GM21423 (cell line): ENCODE results near the gene ADAMTSL2.

Experiments used
- ATAC-seq: cut with Tn5 transposase; IDR thresholded peaks from one replicate; pipeline ENCODE4 v1.9.1; 2021; ENCODE audit warnings: mild to moderate bottlenecking, moderate library complexity; ENCODE audit not compliant: unreplicated experiment

Gene ADAMTSL2

DNA sequence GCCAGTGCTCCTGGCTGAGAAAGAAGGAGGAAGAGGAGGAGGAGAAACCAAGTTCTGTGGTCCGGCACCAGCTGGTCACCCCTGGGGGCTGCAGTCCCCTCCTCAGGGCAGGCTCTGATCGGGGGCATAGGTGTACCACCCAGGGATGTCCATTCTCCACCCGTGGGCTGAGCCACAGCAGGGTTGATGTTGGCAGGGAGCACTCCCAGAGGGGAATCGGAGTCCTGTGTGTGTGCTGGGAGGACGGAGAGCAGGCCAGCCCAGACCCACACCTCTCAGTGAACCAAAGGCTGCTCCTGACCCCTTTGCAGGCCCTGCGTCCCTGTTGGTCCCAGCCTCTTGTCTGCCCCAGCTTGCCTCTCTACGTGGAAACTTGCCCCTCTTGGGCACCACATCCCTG lies 4.6 kb upstream of the ADAMTSL2 start:
- ATAC-seq: no peak

DNA sequence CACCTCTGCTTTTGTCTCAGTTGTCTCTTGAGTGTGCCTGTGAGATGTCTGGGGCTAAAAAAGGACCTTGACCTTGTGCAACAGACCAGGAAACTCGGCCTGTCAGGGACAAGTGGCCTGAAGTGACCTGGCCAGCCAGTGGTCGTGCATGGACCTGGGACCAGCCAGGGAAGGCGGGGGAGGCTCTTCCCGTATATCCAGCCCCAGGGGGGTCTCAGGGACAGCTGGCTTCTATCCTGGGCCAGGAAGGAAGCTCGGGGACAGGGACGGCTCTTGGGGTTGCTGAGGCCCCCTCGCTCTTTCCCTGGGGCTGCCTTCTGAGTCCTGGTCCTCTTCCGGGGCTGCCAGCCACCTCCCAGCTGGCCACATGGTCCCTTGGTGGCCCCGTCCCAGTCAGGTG lies 3.2 kb upstream of the ADAMTSL2 start:
- ATAC-seq: no peak

DNA sequence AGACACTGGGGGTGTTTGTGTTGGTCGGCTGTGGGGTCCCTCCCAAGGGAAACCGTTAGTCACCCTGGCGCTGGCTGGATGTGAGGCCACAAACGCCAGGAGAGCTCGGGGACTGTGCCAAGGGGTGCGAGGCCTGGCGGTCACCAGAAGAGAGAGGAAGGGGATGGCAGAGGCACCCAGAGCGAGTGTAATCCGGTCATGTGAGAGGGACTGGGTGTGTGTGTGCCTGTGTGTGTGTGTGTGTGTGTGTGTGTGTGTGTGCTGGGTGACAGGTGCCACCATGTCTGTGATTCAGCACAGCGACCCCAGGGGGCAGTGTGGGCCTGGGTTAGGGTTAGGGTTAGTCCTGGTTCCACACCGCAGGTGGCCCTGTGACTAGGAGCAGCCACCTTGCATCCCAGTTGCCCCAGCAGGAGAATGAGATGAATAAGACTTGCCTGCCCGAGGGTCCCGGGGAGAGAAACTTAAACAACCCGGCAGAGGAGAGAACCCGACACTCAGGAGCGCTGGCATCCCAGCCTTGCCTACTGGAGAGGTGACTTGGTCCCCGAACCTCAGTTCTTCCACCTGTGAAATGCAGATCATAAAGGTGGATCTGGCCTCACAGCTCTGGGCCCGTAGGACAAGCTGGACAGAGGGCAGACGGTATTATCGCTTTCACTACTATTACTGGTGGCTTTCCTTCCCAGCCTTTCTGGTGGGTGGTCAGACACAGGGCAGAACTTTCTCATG lies 1.4 kb upstream of the ADAMTSL2 start:
- no peak for ATAC-seq

DNA sequence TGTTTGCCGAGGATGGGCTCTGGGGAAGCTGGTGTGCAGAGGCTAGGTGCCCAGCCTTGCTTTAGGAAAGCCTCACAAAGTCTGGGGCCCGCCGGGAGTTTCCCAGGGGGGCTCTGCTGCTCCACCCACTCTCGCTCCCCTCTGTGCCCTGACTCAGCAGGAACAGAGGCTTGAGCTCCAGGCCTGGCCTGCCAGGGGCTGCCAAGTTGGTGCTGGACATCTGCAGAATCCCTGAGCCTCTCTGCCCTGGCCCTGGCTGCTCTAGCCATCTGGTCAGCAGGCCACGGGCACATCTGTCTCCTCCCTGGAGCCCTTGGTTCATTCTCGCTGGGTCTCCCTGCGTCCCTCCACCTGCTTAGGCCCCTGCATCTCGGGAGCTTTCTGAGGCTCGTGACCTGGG lies 647 bp upstream of the ADAMTSL2 start:
- ATAC-seq: no peak

DNA sequence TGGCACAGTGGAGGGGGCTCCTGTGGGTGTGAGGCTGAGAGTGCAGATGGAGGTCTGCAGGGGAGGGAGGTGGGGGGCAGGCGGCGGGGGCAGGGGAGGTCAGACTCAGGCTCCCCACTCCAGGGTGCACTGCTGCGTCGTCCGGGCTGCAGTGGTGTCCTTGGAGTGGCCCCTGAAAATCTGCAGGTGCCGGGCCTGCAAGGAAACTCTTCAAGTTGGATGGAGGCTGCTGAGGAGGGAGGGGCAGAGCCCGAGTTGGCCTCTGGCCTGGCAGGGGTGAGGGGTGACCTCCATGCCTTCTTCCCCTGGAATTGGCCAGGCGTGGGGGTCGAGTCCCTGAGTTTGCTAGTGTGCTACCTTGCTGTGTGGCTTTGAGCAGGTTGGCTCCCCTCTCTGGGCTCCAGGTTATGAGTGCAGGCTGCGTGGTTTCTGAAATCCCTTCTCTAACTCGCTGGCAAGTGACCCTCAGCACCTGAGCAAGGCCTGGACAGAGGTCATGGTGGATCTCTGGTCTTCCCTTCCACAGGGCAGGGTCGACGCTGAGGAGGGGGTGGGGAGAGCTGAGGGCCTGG lies 888 bp downstream of the ADAMTSL2 start:
- no peak for ATAC-seq

DNA sequence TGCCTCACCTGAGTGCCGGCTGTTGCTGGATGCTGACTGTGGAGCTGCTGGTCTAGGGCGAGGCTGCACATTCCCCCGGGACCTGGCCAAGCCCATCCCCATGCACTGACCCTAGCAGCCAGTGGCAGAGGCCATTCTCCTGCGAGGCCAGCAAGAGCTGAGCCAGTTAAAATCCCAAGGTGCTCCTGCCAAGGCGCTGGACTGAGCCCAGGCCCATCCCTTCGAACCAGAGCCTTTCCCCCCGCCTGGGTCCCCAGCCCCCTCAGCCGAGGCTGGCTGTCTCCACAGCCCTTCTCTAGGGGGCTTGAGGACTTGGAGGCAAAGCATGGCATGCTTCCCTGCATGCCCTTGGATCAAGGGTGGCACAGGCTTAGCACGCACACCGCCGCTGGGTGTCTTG lies 1.6 kb downstream of the ADAMTSL2 start:
- no peak for ATAC-seq

DNA sequence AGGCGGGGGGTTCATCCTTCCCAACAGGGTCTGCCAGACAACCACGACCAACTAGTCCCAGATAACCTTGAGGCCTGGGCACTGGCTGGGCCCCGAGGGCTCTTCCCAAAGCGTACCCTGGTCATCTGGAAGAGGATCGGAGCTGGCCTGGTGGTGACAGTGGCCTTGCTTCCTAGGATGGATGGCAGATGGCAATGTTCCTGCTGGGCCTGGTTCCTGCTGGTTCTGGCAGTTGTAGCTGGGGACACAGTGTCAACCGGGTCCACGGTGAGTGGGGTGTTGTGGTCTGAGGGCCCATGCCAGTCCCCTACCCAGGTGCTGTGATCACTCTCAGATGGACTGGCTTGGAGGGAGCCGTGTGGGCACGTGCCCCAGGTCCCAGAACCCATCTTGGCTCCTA lies 2.0 kb downstream of the ADAMTSL2 start:
- no peak for ATAC-seq

DNA sequence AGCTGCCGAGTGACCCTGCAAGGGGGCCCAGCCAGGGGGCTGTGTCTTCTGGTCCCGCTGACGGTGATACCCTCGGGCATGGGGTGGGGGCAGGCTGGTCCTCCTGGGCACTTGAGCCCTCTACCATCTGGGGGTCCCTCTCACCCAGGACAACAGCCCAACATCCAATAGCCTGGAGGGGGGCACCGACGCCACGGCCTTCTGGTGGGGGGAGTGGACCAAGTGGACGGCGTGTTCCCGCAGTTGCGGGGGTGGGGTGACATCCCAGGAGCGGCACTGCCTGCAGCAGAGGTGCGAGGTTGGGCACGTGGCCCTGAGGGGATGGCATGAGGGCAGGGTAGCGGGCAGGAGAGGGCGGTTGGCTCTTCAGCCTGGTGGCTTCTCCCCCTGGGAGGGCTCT lies 2.8 kb downstream of the ADAMTSL2 start:
- ATAC-seq: no peak

DNA sequence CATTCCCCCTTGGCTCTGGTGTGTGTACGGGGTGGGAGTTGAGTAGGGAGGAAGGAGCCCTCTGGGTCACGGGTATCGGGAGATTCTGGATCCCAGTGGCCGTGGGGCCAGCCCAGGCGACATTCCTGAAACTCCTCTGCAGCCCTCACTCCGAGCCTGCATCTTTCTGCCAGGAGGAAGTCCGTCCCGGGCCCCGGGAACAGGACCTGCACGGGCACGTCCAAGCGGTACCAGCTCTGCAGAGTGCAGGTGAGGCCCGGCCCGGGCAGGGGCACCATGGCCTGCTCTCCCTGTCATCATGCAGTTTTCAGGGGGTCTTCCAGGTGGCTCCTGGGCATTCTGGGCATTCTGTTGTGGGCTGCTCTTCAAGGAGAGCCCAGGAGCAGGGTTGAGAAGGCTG lies 3.7 kb downstream of the ADAMTSL2 start:
- ATAC-seq: no peak

DNA sequence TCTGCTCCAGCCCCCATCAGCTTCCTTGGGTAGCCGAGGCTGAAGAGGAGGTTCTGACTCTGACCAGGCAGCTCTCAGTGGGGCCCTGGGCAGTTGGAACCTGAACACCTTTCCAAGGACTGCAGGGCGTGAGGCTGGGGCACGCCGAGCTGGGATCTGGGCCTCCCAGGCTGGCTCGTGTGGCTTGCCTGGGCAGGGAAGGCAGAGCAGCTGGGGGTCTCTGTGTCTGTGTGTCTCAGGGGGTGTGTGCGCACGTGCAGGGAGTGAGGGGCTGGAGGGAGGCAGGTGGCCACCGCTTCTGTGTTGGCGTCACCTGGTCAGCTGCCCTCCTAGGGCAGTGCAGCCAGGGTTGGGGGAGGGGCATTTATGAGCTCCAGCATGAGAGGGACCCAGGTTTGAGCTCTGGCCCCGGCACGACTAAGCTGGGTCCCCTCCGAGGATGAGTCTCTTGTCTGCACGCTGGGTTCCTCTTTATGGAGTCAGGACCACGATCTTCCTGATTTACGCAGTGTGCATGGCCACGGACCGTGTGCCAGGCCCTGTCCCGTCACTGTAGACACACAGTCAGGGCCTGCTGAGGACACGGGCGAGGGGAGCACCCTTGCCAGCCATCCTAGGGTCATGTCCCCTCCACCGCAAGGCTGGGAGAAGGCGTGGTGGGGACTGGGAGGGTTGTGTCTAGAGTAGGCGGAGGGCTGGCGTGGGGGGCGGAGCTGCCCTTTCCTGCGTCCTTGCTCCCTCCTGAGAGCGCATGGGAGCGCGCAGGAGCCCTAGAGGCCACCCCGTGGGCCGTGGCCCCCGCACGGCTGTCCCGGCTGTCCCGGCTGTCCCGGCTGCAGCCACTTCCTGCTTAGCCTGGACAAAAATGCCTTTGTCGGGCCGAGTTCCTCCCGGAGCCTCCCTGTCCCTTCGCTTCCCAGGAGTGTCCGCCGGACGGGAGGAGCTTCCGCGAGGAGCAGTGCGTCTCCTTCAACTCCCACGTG lies 4.6 kb downstream of the ADAMTSL2 start:
- no peak for ATAC-seq

DNA sequence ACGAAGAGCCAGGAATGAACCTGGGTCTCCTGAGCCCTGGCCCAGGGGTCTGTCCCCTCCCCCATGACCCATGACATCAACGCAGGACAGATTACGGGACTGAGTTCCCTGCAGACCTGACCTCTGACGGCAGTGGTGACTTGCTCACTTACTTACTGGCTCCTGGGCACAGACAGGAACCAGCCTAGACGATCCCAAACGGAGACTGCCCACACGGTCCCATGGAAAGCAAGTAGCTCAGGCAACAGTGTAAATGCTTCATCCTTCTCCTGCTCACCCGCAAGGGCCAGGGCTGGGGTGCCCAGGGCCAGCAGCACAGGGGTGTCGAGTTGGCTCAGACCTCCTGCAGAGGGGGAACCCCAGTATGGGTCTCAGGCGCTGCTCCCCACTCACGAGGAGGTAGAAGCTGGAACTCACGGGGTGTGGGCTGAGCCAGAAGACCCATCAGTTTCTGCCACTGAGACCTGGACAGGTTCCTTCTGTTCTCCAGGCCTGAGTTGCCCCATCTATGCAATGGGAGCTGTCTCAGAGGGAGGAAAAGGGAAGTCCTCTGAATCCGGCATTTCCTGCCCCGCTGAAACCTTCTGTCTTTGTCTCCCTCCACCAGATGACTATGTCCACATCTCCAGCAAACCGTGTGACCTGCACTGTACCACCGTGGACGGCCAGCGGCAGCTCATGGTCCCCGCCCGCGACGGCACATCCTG lies 5.6 kb downstream of the ADAMTSL2 start:
- no peak for ATAC-seq

DNA sequence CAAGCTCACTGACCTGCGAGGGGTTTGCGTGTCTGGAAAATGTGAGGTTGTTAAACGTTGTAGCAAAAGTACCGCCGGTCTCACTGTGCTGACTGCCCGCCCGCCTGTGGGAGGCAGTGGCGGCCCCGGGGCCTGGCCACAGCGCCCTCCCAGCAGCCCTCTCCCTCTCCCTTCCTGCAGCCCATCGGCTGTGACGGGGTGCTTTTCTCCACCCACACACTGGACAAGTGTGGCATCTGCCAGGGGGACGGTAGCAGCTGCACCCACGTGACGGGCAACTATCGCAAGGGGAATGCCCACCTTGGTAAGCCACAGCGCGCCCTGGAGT lies 6.2 kb downstream of the ADAMTSL2 start:
- no peak for ATAC-seq

DNA sequence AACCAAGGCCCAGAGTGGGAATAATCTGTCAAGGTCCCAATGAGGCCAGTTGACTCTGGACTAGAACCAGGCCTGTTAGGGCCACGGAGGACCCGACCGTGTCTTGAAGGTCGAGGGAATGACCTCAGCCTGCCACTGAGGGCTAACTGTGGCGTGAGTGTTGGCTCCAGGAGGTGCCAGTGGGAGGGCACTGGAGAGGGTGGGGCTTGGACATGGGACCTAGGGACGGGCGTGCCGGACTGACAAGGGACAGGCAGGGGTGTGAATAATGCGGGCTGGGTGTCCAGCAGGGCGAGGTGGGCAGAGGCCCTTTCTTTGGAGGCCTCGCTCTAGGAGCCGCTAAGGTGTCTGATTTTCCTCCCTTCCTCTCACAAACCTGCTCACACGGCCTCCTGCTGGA lies 7.5 kb downstream of the ADAMTSL2 start:
- no peak for ATAC-seq

DNA sequence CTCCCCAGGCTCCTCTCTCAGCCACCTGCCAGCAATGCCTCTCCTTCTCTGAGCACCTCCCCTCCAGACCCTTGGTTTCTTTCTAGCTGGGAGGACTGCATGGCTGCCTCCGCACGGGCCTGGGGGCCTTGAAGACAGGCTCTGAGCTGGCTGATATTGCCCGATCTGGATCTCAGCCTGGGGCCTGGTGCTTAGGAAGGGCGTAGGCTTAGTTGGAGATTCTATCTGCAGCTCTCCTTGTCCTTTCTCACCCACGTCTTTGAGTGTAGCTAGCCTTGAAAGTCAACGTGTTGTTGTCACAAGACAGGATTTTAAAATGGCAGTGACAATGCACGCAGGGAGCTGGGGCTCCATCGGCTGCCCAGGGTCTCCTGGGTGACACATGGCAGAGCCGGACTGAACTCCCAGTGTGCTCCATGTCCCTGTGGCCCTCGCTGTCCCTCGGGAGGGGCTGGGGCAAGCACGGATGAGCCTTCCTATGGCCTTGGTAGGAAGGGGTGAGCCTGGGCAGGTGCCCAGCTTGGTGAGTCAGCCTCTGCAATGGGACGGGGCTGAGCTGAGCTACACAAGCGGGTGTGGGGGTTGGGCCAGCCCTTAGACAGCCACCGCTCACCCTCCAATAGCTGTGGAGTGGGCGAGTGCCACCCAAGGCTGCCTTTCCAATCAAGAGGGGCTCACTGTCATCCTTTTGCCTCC lies 9.4 kb downstream of the ADAMTSL2 start:
- no peak for ATAC-seq

DNA sequence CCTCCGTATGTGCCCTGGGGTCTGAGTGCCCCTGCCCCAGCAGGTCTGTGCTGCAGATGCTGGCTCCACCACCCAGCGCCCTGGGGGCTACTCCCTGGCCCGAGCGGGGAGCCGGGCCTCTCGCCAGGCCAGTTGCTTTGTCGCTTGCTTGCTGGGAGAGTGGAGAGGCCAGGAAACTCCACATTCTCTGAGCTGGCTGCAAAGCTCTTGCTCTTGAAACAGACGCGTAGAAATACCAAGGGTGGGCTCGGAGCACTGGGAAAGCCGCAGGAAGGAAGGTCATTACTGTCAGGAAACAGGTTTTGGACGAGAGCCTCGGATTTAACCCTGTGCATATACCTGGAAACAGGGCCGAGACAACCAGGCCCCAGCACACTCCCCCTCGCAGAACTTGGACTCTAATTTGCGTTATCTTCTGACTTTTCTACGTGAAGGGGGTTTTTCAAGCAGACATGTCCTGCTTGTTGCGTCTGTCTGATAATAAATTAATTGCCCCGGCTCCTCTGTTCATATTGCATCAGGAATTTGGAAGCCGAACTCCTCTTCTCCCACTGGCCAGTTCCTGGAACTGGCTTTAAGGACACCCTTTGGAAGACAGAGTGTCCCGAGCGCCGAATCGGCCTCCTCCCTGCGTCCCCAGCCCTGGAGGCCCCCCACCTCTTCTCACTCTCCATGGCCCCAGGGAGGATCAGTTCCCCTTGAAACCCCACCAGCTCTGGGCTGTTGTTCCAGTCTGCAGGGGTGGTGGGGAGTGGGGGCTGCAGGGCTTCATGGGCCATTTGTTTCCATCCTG lies 11.2 kb downstream of the ADAMTSL2 start:
- no peak for ATAC-seq

DNA sequence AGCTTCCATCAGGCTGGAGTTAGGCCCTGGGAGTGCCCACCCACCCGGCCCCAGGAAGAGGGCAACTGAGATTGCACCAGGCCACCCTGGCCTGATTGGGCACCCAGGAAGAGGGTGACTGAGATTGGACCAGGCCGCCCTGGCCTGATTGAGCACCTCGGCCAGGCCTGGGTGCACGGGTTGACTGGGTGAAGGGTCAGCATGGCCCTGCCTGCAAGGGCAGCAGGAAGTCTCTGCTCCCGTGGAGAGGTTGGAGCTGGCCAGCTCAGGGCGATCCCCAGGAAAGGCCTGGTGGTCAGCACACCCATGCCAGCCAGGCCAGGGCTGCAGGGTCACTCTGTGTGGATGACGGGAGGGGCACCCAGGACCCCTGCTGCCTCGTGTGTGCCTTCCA lies 11.8 kb downstream of the ADAMTSL2 start:
- no peak for ATAC-seq

DNA sequence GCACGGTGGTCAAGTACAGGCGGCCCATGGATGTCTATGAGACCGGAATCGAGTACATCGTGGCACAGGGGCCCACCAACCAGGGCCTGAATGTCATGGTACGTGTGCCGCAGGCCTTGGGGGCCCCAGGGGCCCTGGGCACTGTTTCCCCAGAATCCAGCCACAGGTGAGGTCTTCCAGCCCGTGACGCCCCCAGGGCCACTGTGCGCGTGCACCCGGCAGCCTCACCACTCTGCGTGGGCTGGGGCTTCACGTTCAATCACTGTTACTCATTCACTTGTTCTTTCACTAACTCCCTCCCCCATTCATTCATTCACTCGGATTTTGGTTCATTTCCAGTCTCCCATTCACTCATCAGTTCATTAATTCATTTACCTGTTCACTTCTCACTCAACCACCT lies 12.6 kb downstream of the ADAMTSL2 start:
- no peak for ATAC-seq

DNA sequence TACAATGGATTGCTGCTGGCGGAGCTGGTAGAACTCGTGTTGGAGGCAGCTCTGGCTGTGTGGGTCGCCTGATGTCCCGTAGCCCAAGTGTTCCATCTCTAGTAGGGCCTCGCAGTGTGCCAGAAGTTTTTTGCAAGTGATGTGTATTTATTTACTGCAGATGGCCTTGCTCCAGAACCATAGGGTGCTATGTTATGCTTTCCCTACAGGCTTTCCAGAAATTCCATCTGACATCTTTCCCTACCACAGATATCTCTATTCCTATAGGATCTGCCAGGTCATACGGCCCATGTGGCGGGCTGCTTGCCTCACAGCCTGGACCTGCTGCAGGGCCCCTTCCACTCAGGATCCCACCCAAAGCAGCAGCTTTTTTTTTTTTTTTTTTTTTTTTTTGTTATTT lies 16.9 kb downstream of the ADAMTSL2 start:
- no peak for ATAC-seq

DNA sequence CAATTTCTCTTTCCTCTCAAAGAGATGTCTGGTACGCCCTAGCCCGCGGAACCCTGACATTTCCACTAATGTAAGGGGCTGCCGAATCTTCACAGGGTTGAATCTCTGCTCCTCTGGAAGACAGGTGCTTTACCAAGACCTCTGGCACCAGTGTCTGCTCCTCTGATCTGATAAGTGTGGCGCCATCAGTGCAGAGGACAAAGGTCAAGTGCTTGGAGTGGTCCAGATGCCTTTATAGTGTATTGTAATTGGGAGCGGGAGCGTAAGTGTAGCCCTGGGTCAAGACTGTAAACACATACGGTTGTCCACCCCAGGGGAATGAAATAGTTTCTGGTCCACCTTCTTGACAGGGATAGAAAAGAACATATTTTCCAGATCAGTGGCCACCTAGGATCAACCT lies 17.7 kb downstream of the ADAMTSL2 start:
- no peak for ATAC-seq

DNA sequence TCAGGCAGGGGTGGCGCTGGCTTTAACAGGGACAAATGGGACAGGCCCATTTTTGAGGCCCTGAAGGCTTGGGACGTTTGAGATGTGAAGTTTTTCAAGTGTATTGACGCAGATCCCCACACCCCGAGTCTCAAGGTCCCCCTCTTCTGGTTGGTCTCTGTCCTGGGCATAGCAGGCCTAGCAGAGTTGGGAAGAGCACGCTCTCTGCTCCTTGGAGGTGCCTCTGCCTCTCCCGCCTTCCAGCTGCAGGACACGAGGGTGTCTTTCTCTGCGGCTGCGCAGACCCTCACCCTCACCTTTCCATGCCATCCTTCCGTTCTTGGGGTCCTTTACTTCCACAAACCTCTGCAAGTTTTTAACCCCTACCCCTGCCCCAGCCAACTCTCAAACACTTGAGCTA lies 18.6 kb downstream of the ADAMTSL2 start:
- ATAC-seq: no peak
